Loucy (cell line): ENCODE data around the gene ATG4B.

Source experiments
- H2AFZ ChIP-seq: fragments of 200-600 bp; sonication (generic); 2 replicates; pipeline ENCODE4 v1.6.0; 2016; ENCODE audit warnings: antibody characterized with exemption, mild to moderate bottlenecking, low read length, moderate library complexity
- H3F3A ChIP-seq: fragments of 200-600 bp; 2 replicates; pipeline ENCODE4 v1.6.0; 2016; ENCODE audit warnings: antibody characterized with exemption, low read depth, mild to moderate bottlenecking
- H3K27me3 ChIP-seq: fragments of 200-600 bp; sonication (generic); 2 replicates; pipeline ENCODE4 v1.6.1; 2014; ENCODE audit warnings: low read length, mild to moderate bottlenecking; ENCODE audit not compliant: insufficient read depth, poor library complexity, severe bottlenecking
- H3K36me3 ChIP-seq: fragments of 200-600 bp; sonication (generic); 2 replicates; pipeline ENCODE4 v1.6.1; 2016; ENCODE audit warnings: low read length; ENCODE audit not compliant: insufficient read depth
- H3K4me1 ChIP-seq: fragments of 200-600 bp; sonication (generic); 2 replicates; pipeline ENCODE4 v1.5.1; 2014; ENCODE audit warnings: low read length, mild to moderate bottlenecking; ENCODE audit not compliant: insufficient read depth, poor library complexity, severe bottlenecking
- H3K4me2 ChIP-seq: fragments of 200-600 bp; sonication (generic); 2 replicates; pipeline ENCODE4 v1.6.0; 2014; ENCODE audit warnings: antibody characterized with exemption, low read length, low read depth, mild to moderate bottlenecking; ENCODE audit not compliant: poor library complexity, severe bottlenecking
- H3K4me3 ChIP-seq: fragments of 200-600 bp; sonication (generic); 2 replicates; pipeline ENCODE4 v1.5.1; 2014; ENCODE audit warnings: low read length, mild to moderate bottlenecking, mixed read lengths; ENCODE audit not compliant: poor library complexity, severe bottlenecking
- H3K79me2 ChIP-seq: fragments of 200-600 bp; sonication (generic); 2 replicates; pipeline ENCODE4 v1.6.1; 2014; ENCODE audit warnings: low read length; ENCODE audit not compliant: insufficient read depth
- H3K9ac ChIP-seq: fragments of 200-600 bp; sonication (generic); 2 replicates; pipeline ENCODE4 v1.6.0; 2014; ENCODE audit warnings: mild to moderate bottlenecking, low read depth, low read length, moderate library complexity; ENCODE audit not compliant: poor library complexity, severe bottlenecking
- H3K9me2 ChIP-seq: fragments of 200-600 bp; sonication (generic); replicated peaks from 2 replicates; pipeline ENCODE4 v1.6.1; 2016; ENCODE audit warnings: low read depth, low read length, mixed read lengths
- H3K9me3 ChIP-seq: fragments of 200-600 bp; sonication (generic); 2 replicates; pipeline ENCODE4 v1.6.1; 2014; ENCODE audit warnings: mild to moderate bottlenecking, antibody characterized with exemption, low read length, low read depth; ENCODE audit not compliant: insufficient read depth
- H4K20me1 ChIP-seq: fragments of 200-600 bp; sonication (generic); 2 replicates; pipeline ENCODE4 v1.6.0; 2014; ENCODE audit warnings: antibody characterized with exemption, low read length, mild to moderate bottlenecking; ENCODE audit not compliant: insufficient read depth, poor library complexity, severe bottlenecking
- CTCF ChIP-seq: fragments of 200-600 bp; sonication (generic); conservative IDR thresholded peaks from 2 replicates; pipeline ENCODE4 v1.5.1; 2014; ENCODE audit warnings: mild to moderate bottlenecking, antibody characterized with exemption, low read length
- EZH2phosphoT487 ChIP-seq: fragments of 200-600 bp; IDR thresholded peaks from 2 replicates; pipeline ENCODE4 v1.6.1; 2018; ENCODE audit warnings: antibody characterized with exemption, mild to moderate bottlenecking, moderate library complexity, borderline replicate concordance

ATG4B gene

GRCh38 chr2:241665731-241666440 lies 28.4 kb downstream of the ATG4B start:
- no peaks in the 10 kb centered on the region for H3K27me3 ChIP-seq
- H2AFZ ChIP-seq = no peak overlapping the region
- H3K4me3 ChIP-seq = no peak overlapping the region
- H3K79me2 ChIP-seq = no peaks in the 10 kb centered on the region
- no peaks in the 10 kb centered on the region for H3F3A ChIP-seq
- peaks cover 12% of the 10 kb centered on the region for H3K4me1 ChIP-seq
- H3K9ac ChIP-seq = no peak overlapping the region
- H3K4me2 ChIP-seq = no peak overlapping the region
- no peaks in the 10 kb centered on the region for H3K9me3 ChIP-seq
- TF ChIP-seq CTCF (no peak; the same call in 1 of the 2 replicates), EZH2phosphoT487 (no peak)
- H3K36me3 ChIP-seq = peaks cover 37% of the 10 kb centered on the region; the same call in 1 of the 2 replicates
- H4K20me1 ChIP-seq = no peaks in the 10 kb centered on the region
- H3K9me2 ChIP-seq = no peaks in the 10 kb centered on the region

DNA sequence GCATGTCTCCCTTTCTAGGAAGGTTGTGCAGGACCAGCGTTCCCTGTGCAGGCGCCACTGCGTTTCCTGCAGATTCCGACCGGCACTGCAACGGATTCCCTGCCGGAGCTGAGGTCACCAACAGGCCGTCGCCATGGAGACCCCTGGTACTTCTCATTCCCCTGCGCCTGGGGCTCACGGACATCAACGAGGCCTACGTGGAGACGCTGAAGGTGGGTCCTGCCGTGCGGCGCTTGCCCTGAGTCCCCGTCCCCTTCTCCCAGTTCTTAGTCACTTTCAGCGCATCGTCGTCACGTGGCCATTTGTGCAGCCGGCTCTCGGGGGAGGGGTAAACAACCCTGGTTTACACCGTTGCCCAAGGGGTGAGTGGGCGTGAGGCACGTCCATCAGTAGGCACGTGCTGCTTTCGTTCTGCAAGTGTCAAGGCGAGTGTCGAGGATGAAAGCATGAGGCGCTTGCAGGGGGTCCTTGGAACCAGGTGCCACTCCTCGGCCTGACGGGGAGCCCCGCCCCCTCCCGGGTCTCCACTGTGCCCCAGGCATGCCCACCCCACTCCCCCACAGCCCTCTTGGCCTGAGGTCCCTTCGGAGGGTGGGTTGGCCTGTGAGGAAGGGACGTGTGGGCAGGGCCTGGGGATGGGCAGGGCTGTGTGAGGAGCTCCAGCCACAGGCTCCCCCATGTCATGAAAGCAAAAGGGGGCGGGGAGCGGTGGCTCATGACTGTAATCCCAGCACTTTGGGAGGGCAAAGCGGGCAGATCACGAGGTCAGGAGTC lies 29.3 kb downstream of the ATG4B start:
- no peak overlapping the region for H3K9ac ChIP-seq
- no peaks in the 10 kb centered on the region for H3F3A ChIP-seq
- no peak overlapping the region for H3K4me3 ChIP-seq
- no peak overlapping the region for H2AFZ ChIP-seq
- H3K36me3 ChIP-seq = peaks cover 30% of the 10 kb centered on the region; the same call in 1 of the 2 replicates
- H3K79me2 ChIP-seq = no peaks in the 10 kb centered on the region
- peaks cover 12% of the 10 kb centered on the region for H3K4me1 ChIP-seq
- TF ChIP-seq CTCF (no peak), EZH2phosphoT487 (no peak)
- H3K9me2 ChIP-seq = no peaks in the 10 kb centered on the region
- no peak overlapping the region for H3K4me2 ChIP-seq
- H3K27me3 ChIP-seq = no peaks in the 10 kb centered on the region
- no peaks in the 10 kb centered on the region for H3K9me3 ChIP-seq
- H4K20me1 ChIP-seq = no peaks in the 10 kb centered on the region

- Histone ChIP-seq H3K9me2 (no peaks in the 10 kb centered on the region), H3K4me2 (no peak overlapping the region), H3K27me3 (no peaks in the 10 kb centered on the region), H3K79me2 (no peaks in the 10 kb centered on the region), H3K36me3 (peaks cover 36% of the 10 kb centered on the region; the same call in 1 of the 2 replicates), H3K9me3 (no peaks in the 10 kb centered on the region), H2AFZ (no peak overlapping the region), H3K9ac (no peak overlapping the region), H3K4me3 (no peak overlapping the region), H3F3A (no peaks in the 10 kb centered on the region), H3K4me1 (peaks cover 12% of the 10 kb centered on the region), H4K20me1 (no peaks in the 10 kb centered on the region)
- TF ChIP-seq EZH2phosphoT487 = no peak
These were observed 30.9 kb downstream of the ATG4B start for GRCh38 chr2:241668354-241668753.
